Peyer's patch (tissue), 4 donors: ENCODE results near the gene ETV4. TPM values are rescaled to one million over a fixed set of nuclear protein-coding genes. Genes with fewer than 3 reads are reported as not detected.

ENCODE experiments used
- DNase-seq, 3 donors: peaks; one replicate each; pipeline ENCODE4 v3.0.0-alpha.2; 2017 to 2019
- H3K27ac ChIP-seq, 4 donors: fragments of 200-600 bp; sonication (generic); one replicate each; pipeline ENCODE4 v1.5.1; 2016 to 2019
- H3K27me3 ChIP-seq, 2 donors: fragments of 200-600 bp; sonication (generic); one replicate each; pipeline ENCODE4 v1.5.1; 2019
- H3K36me3 ChIP-seq, 3 donors: fragments of 200-600 bp; sonication (generic); one replicate each; pipeline ENCODE4 v1.5.1; 2016 to 2019
- H3K4me1 ChIP-seq, 4 donors: fragments of 200-600 bp; sonication (generic); one replicate each; pipeline ENCODE4 v1.5.1; 2016 to 2019
- H3K4me3 ChIP-seq, 4 donors: fragments of 200-600 bp; sonication (generic); 1 replicate in 3 of 4; 2 replicates in 1 of 4; pipeline ENCODE4 v1.5.1; 2016 to 2019; ENCODE audit warnings: mild to moderate bottlenecking in 1 of 4
- H3K9me3 ChIP-seq, 4 donors: fragments of 200-600 bp; sonication (generic); one replicate each; pipeline ENCODE4 v1.5.1; 2016 to 2019; ENCODE audit warnings: mild to moderate bottlenecking in 1 of 4
- CTCF ChIP-seq, 6 experiments: fragments of 450-650 bp in 4 of 6; fragments of 200-600 bp in 2 of 6; sonication (generic) in 1 of 6; IDR thresholded peaks; one replicate each; pipeline ENCODE4 v1.5.1; 2017 to 2019; ENCODE audit warnings: antibody characterized with exemption in 6 of 6, mild to moderate bottlenecking in 3 of 6, moderate library complexity in 1 of 6
- POLR2A ChIP-seq, 2 donors: fragments of 450-650 bp; IDR thresholded peaks; one replicate each; pipeline ENCODE4 v1.5.1; 2017; ENCODE audit warnings: antibody characterized with exemption in 2 of 2, mild to moderate bottlenecking in 2 of 2, moderate library complexity in 2 of 2
- total RNA-seq, 4 donors: library from RNA; depleted of rRNA; stranded (reverse); fragments of >200 nt; gene quantifications; one replicate each; pipeline ENCODE4 v1.1.0, GENCODE V29; 2016

ETV4 gene
- total RNA-seq, 4 donors from 2014 or later, result 3.0 to 20.2 (median 9.3) TPM

GRCh38 chr17:43482103-43483012, 63.8 kb downstream of the ETV4 start:
- Histone ChIP-seq H3K27ac (no peak overlapping the region), H3K36me3 (no peaks in the 10 kb centered on the region), H3K4me3 (no peak overlapping the region), H3K9me3 (no peaks in the 10 kb centered on the region), H3K4me1 (peaks cover 0 to 28% (median 9%) of the 10 kb centered on the region in 4 donors), H3K27me3 (no peaks in the 10 kb centered on the region)
- DNase-seq, result no peak
- TF ChIP-seq POLR2A (IDR thresholded peaks at IDR 0.05) (no peak), CTCF (IDR thresholded peaks at IDR 0.05) (no peak)

GRCh38 chr17:43479948-43480347, 66.2 kb downstream of the ETV4 start:
- DNase-seq, result no peak
- no peak overlapping the region for H3K27ac ChIP-seq
- no peaks in the 10 kb centered on the region for H3K9me3 ChIP-seq
- H3K4me3 ChIP-seq, result no peak overlapping the region
- TF ChIP-seq POLR2A (IDR thresholded peaks at IDR 0.05) (no peak), CTCF (IDR thresholded peaks at IDR 0.05) (no peak)
- H3K36me3 ChIP-seq, result no peaks in the 10 kb centered on the region
- H3K27me3 ChIP-seq, result no peaks in the 10 kb centered on the region
- H3K4me1 ChIP-seq, result peaks cover 0 to 10% (median 5%) of the 10 kb centered on the region in 4 donors

Other genes starting within 250 kb of the ETV4 start
- gene ARL4D, start 147.3 kb downstream of the ETV4 start, total RNA-seq, result 1 to 10 TPM in 1 of 4 donors, under 1 TPM in 1, not detected in 2; 0.70 to 2.3 TPM
- gene DHX8, start 62.4 kb downstream of the ETV4 start, total RNA-seq, result 10 to 100 TPM; 48.9 to 60.4 (median 54.0) TPM
- 1 to 10 TPM in 2 of 4 donors, under 1 TPM in 2; 0.54 to 3.3 (median 1.7) TPM for gene MEOX1, start 115.6 kb upstream of the ETV4 start, total RNA-seq
- not detected for gene SOST, start 212.5 kb upstream of the ETV4 start, total RNA-seq
- gene DUSP3, start 232.6 kb upstream of the ETV4 start, total RNA-seq, result 100 to 1,000 TPM in 1 of 4 donors, 10 to 100 TPM in 3; 37.1 to 120 (median 87.1) TPM
- gene CFAP97D1, start 234.1 kb upstream of the ETV4 start, total RNA-seq, result not detected